Measurements from ENCODE around the gene SUB1. TPM values are rescaled to one million over a fixed set of nuclear protein-coding genes. Genes with fewer than 3 reads are reported as not detected.

SUB1 gene
- total RNA-seq, 1 experiment from 2014 or later: 288 TPM

DNA sequence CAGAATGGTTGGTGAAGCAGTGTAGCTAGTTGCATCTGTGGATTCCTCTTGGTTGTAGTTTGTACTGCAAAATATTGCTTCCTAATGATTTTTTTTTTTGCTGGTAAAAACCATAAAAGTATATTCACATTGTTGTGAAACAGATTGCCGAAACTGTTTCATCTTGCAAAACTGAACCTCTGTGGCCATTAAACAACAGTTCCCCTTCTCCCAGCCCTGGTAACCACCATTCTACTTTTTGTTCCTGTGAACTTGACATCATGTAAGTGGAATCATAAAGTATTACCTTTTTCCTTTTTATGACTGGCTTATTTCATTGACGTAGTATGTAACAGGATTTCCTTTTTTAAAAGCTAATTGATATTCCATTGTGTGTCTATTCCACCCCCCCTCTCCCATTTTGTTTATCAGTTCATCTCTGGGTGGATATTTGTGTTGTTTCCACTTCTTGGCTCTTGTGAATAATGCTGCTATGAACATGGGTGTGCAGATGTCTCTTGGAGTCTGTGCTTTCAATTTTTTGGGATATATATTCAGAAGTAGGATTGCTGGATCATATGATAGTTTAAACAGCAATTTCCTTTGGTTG is 11.8 kb downstream of the SUB1 start:
- Histone ChIP-seq H2BK12ac (ENCODE audit: insufficient read length, low read depth, low read length) (no peak overlapping the region), H2BK5ac (ENCODE audit: insufficient read length, low read length) (no peak overlapping the region), H3K23ac (ENCODE audit: insufficient read length, low read depth, low read length) (no peak overlapping the region), H2AFZ (ENCODE audit: low read length) (no peak overlapping the region), H2BK15ac (ENCODE audit: low read depth, low read length) (no peak overlapping the region), H3K9me3 (ENCODE audit: control insufficient read depth, low read depth, low read length) (no peaks in the 10 kb centered on the region), H3K56ac (ENCODE audit: insufficient read length, low read depth, low read length) (no peak overlapping the region), H2BK120ac (ENCODE audit: low read depth, low read length, poor library complexity, severe bottlenecking) (no peak overlapping the region), H2AK5ac (ENCODE audit: insufficient read length, low read length) (no peak overlapping the region), H2BK20ac (ENCODE audit: low read depth, low read length, poor library complexity, severe bottlenecking) (no peak overlapping the region), H3K4ac (ENCODE audit: low read depth, low read length) (no peak overlapping the region), H3K14ac (ENCODE audit: insufficient read depth, low read length) (no peak overlapping the region), H4K91ac (ENCODE audit: insufficient read length, low read depth, low read length) (no peak overlapping the region), H4K20me1 (ENCODE audit: control insufficient read depth, insufficient read depth, insufficient read length) (no peaks in the 10 kb centered on the region), H3K79me2 (ENCODE audit: insufficient read depth, low read length) (no peaks in the 10 kb centered on the region; the same call in 1 of the 2 replicates), H3K27me3 (ENCODE audit: insufficient read depth, low read length) (no peaks in the 10 kb centered on the region), H3K4me2 (ENCODE audit: insufficient read depth, insufficient read length, low read length) (no peak overlapping the region), H4K5ac (ENCODE audit: insufficient read length, low read depth, low read length) (no peak overlapping the region), H3K9ac (ENCODE audit: extremely low read depth, insufficient read length, low read length) (no peak overlapping the region), H3T11ph (ENCODE audit: low read length) (no peak overlapping the region), H3K23me2 (ENCODE audit: insufficient read length, low read depth, low read length, poor library complexity, severe bottlenecking) (no peaks in the 10 kb centered on the region), H3K4me1 (ENCODE audit: insufficient read depth, low read length) (no peaks in the 10 kb centered on the region), H3K27ac (ENCODE audit: insufficient read length, low read depth, low read length) (no peak overlapping the region), H3K79me1 (ENCODE audit: insufficient read depth, low read depth, low read length, poor library complexity, severe bottlenecking) (no peaks in the 10 kb centered on the region), H3K18ac (ENCODE audit: insufficient read length, low read depth, low read length) (no peak overlapping the region), H4K8ac (replicated peaks; ENCODE audit: insufficient read length, low read depth, low read length) (no peak overlapping the region)
- no peaks in the 10 kb centered on the region for H3K4me1 Mint-ChIP-seq
- peaks cover 50 to 87% (median 83%) of the 10 kb centered on the region in 3 experiments; a peak in 6 of 7 replicates for H3K36me3 Mint-ChIP-seq (ENCODE audit: insufficient read depth in 1 of 3, low read depth in 3 of 3)
- TF ChIP-seq, protein P1, sequence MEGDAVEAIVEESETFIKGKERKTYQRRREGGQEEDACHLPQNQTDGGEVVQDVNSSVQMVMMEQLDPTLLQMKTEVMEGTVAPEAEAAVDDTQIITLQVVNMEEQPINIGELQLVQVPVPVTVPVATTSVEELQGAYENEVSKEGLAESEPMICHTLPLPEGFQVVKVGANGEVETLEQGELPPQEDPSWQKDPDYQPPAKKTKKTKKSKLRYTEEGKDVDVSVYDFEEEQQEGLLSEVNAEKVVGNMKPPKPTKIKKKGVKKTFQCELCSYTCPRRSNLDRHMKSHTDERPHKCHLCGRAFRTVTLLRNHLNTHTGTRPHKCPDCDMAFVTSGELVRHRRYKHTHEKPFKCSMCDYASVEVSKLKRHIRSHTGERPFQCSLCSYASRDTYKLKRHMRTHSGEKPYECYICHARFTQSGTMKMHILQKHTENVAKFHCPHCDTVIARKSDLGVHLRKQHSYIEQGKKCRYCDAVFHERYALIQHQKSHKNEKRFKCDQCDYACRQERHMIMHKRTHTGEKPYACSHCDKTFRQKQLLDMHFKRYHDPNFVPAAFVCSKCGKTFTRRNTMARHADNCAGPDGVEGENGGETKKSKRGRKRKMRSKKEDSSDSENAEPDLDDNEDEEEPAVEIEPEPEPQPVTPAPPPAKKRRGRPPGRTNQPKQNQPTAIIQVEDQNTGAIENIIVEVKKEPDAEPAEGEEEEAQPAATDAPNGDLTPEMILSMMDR (conservative IDR thresholded peaks at IDR 0.05): no peak
- DNase-seq: no peak
- H3K27ac Mint-ChIP-seq: no peak overlapping the region
- no peaks in the 10 kb centered on the region for H3K9me3 Mint-ChIP-seq
- no peaks in the 10 kb centered on the region for H3K27me3 Mint-ChIP-seq (ENCODE audit: low read depth)
- H3K4me3 Mint-ChIP-seq: no peak overlapping the region
- no CpG with 5 or more reads among the region's 2 CpGs for WGBS (ENCODE audit: extremely low coverage, insufficient read length, low lambda C conversion rate)

Measured in H9 (cell line).